H9 (cell line): ENCODE results near the gene CNNM3. TPM values are rescaled to one million over a fixed set of nuclear protein-coding genes. Genes with fewer than 3 reads are reported as not detected.

ENCODE experiments used
- DNase-seq: peaks from one replicate; pipeline ENCODE4 v3.0.0-alpha.2; 2017
- H2AFZ ChIP-seq: one replicate; pipeline ENCODE4 v1.6.1; 2013; ENCODE audit warnings: mild to moderate bottlenecking, low read length, control low read depth, moderate library complexity
- H2AK5ac ChIP-seq: 2 replicates; pipeline ENCODE4 v1.6.1; 2013; ENCODE audit warnings: low read length, control low read depth, mixed read lengths; ENCODE audit not compliant: insufficient read length
- H2BK120ac ChIP-seq: one replicate; pipeline ENCODE4 v1.6.1; 2013; ENCODE audit warnings: low read depth, mild to moderate bottlenecking, low read length, control low read depth, inconsistent platforms; ENCODE audit not compliant: poor library complexity, severe bottlenecking
- H2BK12ac ChIP-seq: 2 replicates; pipeline ENCODE4 v1.6.1; 2013; ENCODE audit warnings: low read length, control low read depth, mixed read lengths, low read depth; ENCODE audit not compliant: insufficient read length
- H2BK15ac ChIP-seq: 2 replicates; pipeline ENCODE4 v1.6.1; 2013; ENCODE audit warnings: low read depth, low read length, control low read depth
- H2BK20ac ChIP-seq: one replicate; pipeline ENCODE4 v1.6.1; 2013; ENCODE audit warnings: low read depth, mild to moderate bottlenecking, low read length, control low read depth, inconsistent platforms; ENCODE audit not compliant: poor library complexity, severe bottlenecking
- H2BK5ac ChIP-seq: 2 replicates; pipeline ENCODE4 v1.6.1; 2013; ENCODE audit warnings: low read length, control low read depth, mixed read lengths; ENCODE audit not compliant: insufficient read length
- H3K14ac ChIP-seq: 2 replicates; pipeline ENCODE4 v1.6.1; 2013; ENCODE audit warnings: low read length, control low read depth; ENCODE audit not compliant: insufficient read depth
- H3K18ac ChIP-seq: 2 replicates; pipeline ENCODE4 v1.6.1; 2013; ENCODE audit warnings: low read depth, mild to moderate bottlenecking, mixed read lengths, low read length, control low read depth; ENCODE audit not compliant: insufficient read length
- H3K23ac ChIP-seq: 2 replicates; pipeline ENCODE4 v1.6.1; 2013; ENCODE audit warnings: low read length, control low read depth, mixed read lengths, low read depth; ENCODE audit not compliant: insufficient read length
- H3K23me2 ChIP-seq: 2 replicates; pipeline ENCODE4 v1.6.1; 2013; ENCODE audit warnings: low read depth, mild to moderate bottlenecking, mixed read lengths, low read length, control low read depth; ENCODE audit not compliant: insufficient read length, poor library complexity, severe bottlenecking
- H3K27ac ChIP-seq: 2 replicates; pipeline ENCODE4 v1.5.1; 2013; ENCODE audit warnings: low read length, control low read depth, mixed read lengths, low read depth; ENCODE audit not compliant: insufficient read length
- H3K27me3 ChIP-seq: 2 replicates; pipeline ENCODE4 v1.6.1; 2013; ENCODE audit warnings: low read length, control low read depth, inconsistent platforms; ENCODE audit not compliant: insufficient read depth
- H3K4ac ChIP-seq: 2 replicates; pipeline ENCODE4 v1.6.1; 2013; ENCODE audit warnings: low read depth, mild to moderate bottlenecking, control low read depth, inconsistent platforms, low read length, moderate library complexity
- H3K4me1 ChIP-seq: 2 replicates; pipeline ENCODE4 v1.6.1; 2013; ENCODE audit warnings: low read length, control low read depth, inconsistent platforms; ENCODE audit not compliant: insufficient read depth
- H3K4me2 ChIP-seq: 2 replicates; pipeline ENCODE4 v1.6.1; 2013; ENCODE audit warnings: low read length, control low read depth, mixed read lengths; ENCODE audit not compliant: insufficient read length, insufficient read depth
- H3K56ac ChIP-seq: 2 replicates; pipeline ENCODE4 v1.6.1; 2013; ENCODE audit warnings: low read depth, mild to moderate bottlenecking, mixed read lengths, low read length, control low read depth; ENCODE audit not compliant: insufficient read length
- H3K79me1 ChIP-seq: 2 replicates; pipeline ENCODE4 v1.6.1; 2013; ENCODE audit warnings: low read depth, mild to moderate bottlenecking, moderate library complexity, low read length, control low read depth, inconsistent platforms; ENCODE audit not compliant: insufficient read depth, poor library complexity, severe bottlenecking
- H3K79me2 ChIP-seq: 2 replicates; pipeline ENCODE4 v1.6.1; 2013; ENCODE audit warnings: low read length, control low read depth, inconsistent platforms; ENCODE audit not compliant: insufficient read depth
- H3K9ac ChIP-seq: 2 replicates; pipeline ENCODE4 v1.6.1; 2013; ENCODE audit warnings: low read length, control low read depth, mixed read lengths; ENCODE audit not compliant: insufficient read length; ENCODE audit errors: extremely low read depth
- H3K9me3 ChIP-seq: one replicate; pipeline ENCODE4 v1.6.1; 2013; ENCODE audit warnings: low read depth, low read length, inconsistent platforms; ENCODE audit not compliant: control insufficient read depth
- H3T11ph ChIP-seq: one replicate; pipeline ENCODE4 v1.6.1; 2013; ENCODE audit warnings: mild to moderate bottlenecking, low read length, control low read depth, inconsistent platforms
- H4K20me1 ChIP-seq: one replicate; pipeline ENCODE4 v1.6.1; 2013; ENCODE audit not compliant: control insufficient read depth, insufficient read length, insufficient read depth
- H4K5ac ChIP-seq: 2 replicates; pipeline ENCODE4 v1.6.1; 2013; ENCODE audit warnings: low read depth, mild to moderate bottlenecking, mixed read lengths, low read length, control low read depth; ENCODE audit not compliant: insufficient read length
- H4K8ac ChIP-seq: replicated peaks from 2 replicates; pipeline ENCODE4 v1.6.1; 2013; ENCODE audit warnings: low read length, control low read depth, mixed read lengths, low read depth; ENCODE audit not compliant: insufficient read length
- H4K91ac ChIP-seq: 2 replicates; pipeline ENCODE4 v1.6.1; 2013; ENCODE audit warnings: low read depth, mild to moderate bottlenecking, moderate library complexity, mixed read lengths, low read length, control low read depth; ENCODE audit not compliant: insufficient read length
- H3K27ac Mint-ChIP-seq, 3 experiments: 2 replicates in 2 of 3; 3 replicates in 1 of 3; pipeline ENCODE4 v1.8.0; 2020 to 2021; ENCODE audit warnings: mixed read lengths in 3 of 3, mild to moderate bottlenecking in 1 of 3, moderate library complexity in 1 of 3
- H3K27me3 Mint-ChIP-seq: 2 replicates; pipeline ENCODE4 v1.8.0; 2021; ENCODE audit warnings: low read depth, mild to moderate bottlenecking, moderate library complexity, mixed read lengths
- H3K36me3 Mint-ChIP-seq, 3 experiments: 2 replicates in 2 of 3; 3 replicates in 1 of 3; pipeline ENCODE4 v1.8.0; 2020 to 2021; ENCODE audit warnings: low read depth in 3 of 3, mixed read lengths in 3 of 3; ENCODE audit not compliant: insufficient read depth in 1 of 3
- H3K4me1 Mint-ChIP-seq, 2 experiments: 2 replicates each; pipeline ENCODE4 v1.8.0; 2020; ENCODE audit warnings: mixed read lengths in 2 of 2
- H3K4me3 Mint-ChIP-seq, 2 experiments: 2 replicates in 1 of 2; 3 replicates in 1 of 2; pipeline ENCODE4 v1.8.0; 2020 to 2021; ENCODE audit warnings: mild to moderate bottlenecking in 2 of 2, mixed read lengths in 2 of 2, moderate library complexity in 1 of 2
- H3K9me3 Mint-ChIP-seq, 2 experiments: 2 replicates in 1 of 2; 3 replicates in 1 of 2; pipeline ENCODE4 v1.8.0; 2020; ENCODE audit warnings: mild to moderate bottlenecking in 2 of 2, mixed read lengths in 2 of 2, moderate library complexity in 1 of 2
- CTCF ChIP-seq: fragments of 200-600 bp; sonication (generic); conservative IDR thresholded peaks from 3 replicates; pipeline ENCODE4 v1.8.0; 2021; ENCODE audit warnings: antibody characterized with exemption, mild to moderate bottlenecking
- WGBS: extraction: QIAGEN DNeasy Blood & Tissue Kit; methylation state at CpG from one replicate; pipeline ENCODE4 v1.1.7; 2013; ENCODE audit warnings: missing lambda C conversion rate, low lambda C conversion rate, mixed read lengths; ENCODE audit not compliant: insufficient read length; ENCODE audit errors: extremely low coverage; 5-methylcytosine and 5-hydroxymethylcytosine counted together
- total RNA-seq: library from RNA; stranded (reverse); gene quantifications from 2 replicates; pipeline ENCODE4 v1.2.1, GENCODE V29; 2021

The CNNM3 gene
- total RNA-seq, 1 experiment from 2014 or later: 25.0 TPM

GRCh38 chr2:96775160-96775559 lies 40.9 kb upstream of the CNNM3 start:
- H3K79me1 ChIP-seq: no peaks in the 10 kb centered on the region
- H2BK20ac ChIP-seq: no peak overlapping the region
- H3K27me3 ChIP-seq: no peaks in the 10 kb centered on the region
- H2BK15ac ChIP-seq: no peak overlapping the region
- no peaks in the 10 kb centered on the region for H4K20me1 ChIP-seq
- WGBS: no CpG with 5 or more reads among the region's 1 CpG
- no peaks in the 10 kb centered on the region; a peak in 2 of 7 replicates for H3K36me3 Mint-ChIP-seq
- TF ChIP-seq CTCF: no peak
- no peak overlapping the region for H4K8ac ChIP-seq
- no peak overlapping the region for H3K23ac ChIP-seq
- no peak overlapping the region for H3T11ph ChIP-seq
- no peak overlapping the region for H3K27ac ChIP-seq
- no peaks in the 10 kb centered on the region for H3K9me3 ChIP-seq
- H2BK12ac ChIP-seq: no peak overlapping the region
- no peak overlapping the region for H2BK5ac ChIP-seq
- H3K27me3 Mint-ChIP-seq: no peaks in the 10 kb centered on the region
- H3K4me3 Mint-ChIP-seq: no peak overlapping the region
- peaks cover 0 to 4% of the 10 kb centered on the region in 2 experiments; a peak in 3 of 5 replicates for H3K9me3 Mint-ChIP-seq
- H4K91ac ChIP-seq: no peak overlapping the region
- H3K79me2 ChIP-seq: no peaks in the 10 kb centered on the region
- H2AK5ac ChIP-seq: no peak overlapping the region
- H3K9ac ChIP-seq: no peak overlapping the region
- no peak overlapping the region for H3K14ac ChIP-seq
- no peak overlapping the region for H3K4me2 ChIP-seq
- H3K27ac Mint-ChIP-seq: no peak overlapping the region
- peaks cover 3 to 15% of the 10 kb centered on the region in 2 experiments; a peak in 3 of 4 replicates for H3K4me1 Mint-ChIP-seq
- DNase-seq: no peak
- no peak overlapping the region for H2AFZ ChIP-seq
- H3K18ac ChIP-seq: no peak overlapping the region
- 0 out of 2 replicates have a peak, but pooled peaks cover 2% of the 10 kb centered on the region for H3K4me1 ChIP-seq
- H2BK120ac ChIP-seq: no peak overlapping the region
- H3K56ac ChIP-seq: no peak overlapping the region
- H4K5ac ChIP-seq: no peak overlapping the region
- no peak overlapping the region for H3K4ac ChIP-seq
- no peaks in the 10 kb centered on the region for H3K23me2 ChIP-seq
